ENCODE results near the gene KCND1.

GRCh38 chrX:48924270-48924669 is 47.4 kb downstream of the KCND1 start:
- TF ChIP-seq, protein P1, sequence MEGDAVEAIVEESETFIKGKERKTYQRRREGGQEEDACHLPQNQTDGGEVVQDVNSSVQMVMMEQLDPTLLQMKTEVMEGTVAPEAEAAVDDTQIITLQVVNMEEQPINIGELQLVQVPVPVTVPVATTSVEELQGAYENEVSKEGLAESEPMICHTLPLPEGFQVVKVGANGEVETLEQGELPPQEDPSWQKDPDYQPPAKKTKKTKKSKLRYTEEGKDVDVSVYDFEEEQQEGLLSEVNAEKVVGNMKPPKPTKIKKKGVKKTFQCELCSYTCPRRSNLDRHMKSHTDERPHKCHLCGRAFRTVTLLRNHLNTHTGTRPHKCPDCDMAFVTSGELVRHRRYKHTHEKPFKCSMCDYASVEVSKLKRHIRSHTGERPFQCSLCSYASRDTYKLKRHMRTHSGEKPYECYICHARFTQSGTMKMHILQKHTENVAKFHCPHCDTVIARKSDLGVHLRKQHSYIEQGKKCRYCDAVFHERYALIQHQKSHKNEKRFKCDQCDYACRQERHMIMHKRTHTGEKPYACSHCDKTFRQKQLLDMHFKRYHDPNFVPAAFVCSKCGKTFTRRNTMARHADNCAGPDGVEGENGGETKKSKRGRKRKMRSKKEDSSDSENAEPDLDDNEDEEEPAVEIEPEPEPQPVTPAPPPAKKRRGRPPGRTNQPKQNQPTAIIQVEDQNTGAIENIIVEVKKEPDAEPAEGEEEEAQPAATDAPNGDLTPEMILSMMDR (IDR thresholded peaks at IDR 0.05): no peak
- no peak for TF ChIP-seq POLR2A (IDR thresholded peaks at IDR 0.05)
- no peak for TF ChIP-seq POLR2AphosphoS5 (IDR thresholded peaks at IDR 0.05)
